ENCODE data around the gene ZNF157.
"Not testable (repeated sequence)": the region's sequence is repeated elsewhere in the genome, so short reads cannot be mapped to it uniquely, and the experiment has no call there.

The ZNF157 gene

GRCh38 chrX:47370278-47370677 lies at the start of gene ZNF157:
ZNF157 (plus strand) TSS chrX:47370578; CDS start chrX:47370669, 91 bp downstream.
- DNase-seq (ENCODE audit: low read depth): no peak
- TF ChIP-seq CTCF (conservative IDR thresholded peaks at IDR 0.05; ENCODE audit: low read depth, low read length): no peak
- no peak within 1 kb of the TSS for H3K4me3 ChIP-seq (ENCODE audit: low read depth, low read length)

- H3K4me3 ChIP-seq (ENCODE audit: low read depth, low read length): no peak overlapping the region
Observed at GRCh38 chrX:47321386-47321785, 49.0 kb upstream of the ZNF157 start.

GRCh38 chrX:47321823-47322371 lies 48.5 kb upstream of the ZNF157 start:
- no peak for DNase-seq (ENCODE audit: low read depth)
- H3K4me3 ChIP-seq (ENCODE audit: low read depth, low read length): no peak overlapping the region
- TF ChIP-seq CTCF (conservative IDR thresholded peaks at IDR 0.05; ENCODE audit: low read depth, low read length): no peak

More at GRCh38 chrX:47321386-47321785, 49.0 kb upstream of the ZNF157 start:
- TF ChIP-seq CTCF (conservative IDR thresholded peaks at IDR 0.05; ENCODE audit: low read depth, low read length): no peak
- peak; percentile 77 for DNase-seq (ENCODE audit: low read depth)

GRCh38 chrX:47327902-47328301 lies 42.5 kb upstream of the ZNF157 start:
- DNase-seq (ENCODE audit: low read depth): no peak
- H3K4me3 ChIP-seq (ENCODE audit: low read depth, low read length): no peak overlapping the region
- TF ChIP-seq CTCF (conservative IDR thresholded peaks at IDR 0.05; ENCODE audit: low read depth, low read length): no peak

- DNase-seq (ENCODE audit: low read depth); H3K4me3 ChIP-seq (ENCODE audit: low read depth, low read length): not testable (repeated sequence)
Observed at GRCh38 chrX:47332729-47333128, 37.6 kb upstream of the ZNF157 start.

- TF ChIP-seq CTCF (conservative IDR thresholded peaks at IDR 0.05; ENCODE audit: low read depth, low read length): no peak
- no peak overlapping the region for H3K4me3 ChIP-seq (ENCODE audit: low read depth, low read length)
- peak; percentile 44 for DNase-seq (ENCODE audit: low read depth)
Observed at GRCh38 chrX:47351706-47352105, 18.7 kb upstream of the ZNF157 start.

GRCh38 chrX:47358387-47359065 lies 11.9 kb upstream of the ZNF157 start:
- H3K4me3 ChIP-seq (ENCODE audit: low read depth, low read length): no peak overlapping the region
- peak; percentile 12 for DNase-seq (ENCODE audit: low read depth)
- no peak for TF ChIP-seq CTCF (conservative IDR thresholded peaks at IDR 0.05; ENCODE audit: low read depth, low read length)

All from choroid plexus epithelial cell (primary cell).